ENCODE measurements around the gene TOR2A. TPM values are rescaled to one million over a fixed set of nuclear protein-coding genes. Genes with fewer than 3 reads are reported as not detected.
A peak's percentile ranks its signal among the peaks of the same experiment; 100 is the strongest.

TOR2A gene
- total and polyA plus RNA-seq, 2 donors, result 7.2 to 19.3 TPM

GRCh38 chr9:127712371-127712770 is 22.7 kb downstream of the TOR2A start:
- H3K9me3 ChIP-seq (ENCODE audit: control insufficient read depth in 2 of 2, insufficient read depth in 1 of 2, low read length in 1 of 2), result peaks cover 0 to 13% of the 10 kb centered on the region in 2 donors
- DNase-seq (ENCODE audit: low read depth in 6 of 9, low spot score in 9 of 9), result no peak
- 97% methylated on average over 11 of the region's 11 CpGs for WGBS
- no peaks in the 10 kb centered on the region for H3K36me3 ChIP-seq (ENCODE audit: control insufficient read depth in 2 of 2, insufficient read depth in 2 of 2, low read length in 1 of 2)
- H3K27me3 ChIP-seq (ENCODE audit: control insufficient read depth in 2 of 2, insufficient read depth in 1 of 2, low read length in 1 of 2), result peaks cover 0 to 12% of the 10 kb centered on the region in 2 donors
- peaks cover 15 to 35% of the 10 kb centered on the region in 2 donors for H3K4me1 ChIP-seq (ENCODE audit: control insufficient read depth in 2 of 2, insufficient read depth in 2 of 2, low read length in 2 of 2)
- no peak overlapping the region for H3K4me3 ChIP-seq (ENCODE audit: low read length in 2 of 2)
- H3K27ac ChIP-seq (ENCODE audit: low read depth in 1 of 2, low read length in 1 of 2), result no peak overlapping the region

GRCh38 chr9:127711831-127712274 is 23.2 kb downstream of the TOR2A start:
- WGBS, result 85% methylated on average over 11 of the region's 11 CpGs
- DNase-seq (ENCODE audit: low read depth in 6 of 9, low spot score in 9 of 9), result no peak
- H3K27me3 ChIP-seq (ENCODE audit: control insufficient read depth in 2 of 2, insufficient read depth in 1 of 2, low read length in 1 of 2), result peaks cover 0 to 12% of the 10 kb centered on the region in 2 donors
- H3K9me3 ChIP-seq (ENCODE audit: control insufficient read depth in 2 of 2, insufficient read depth in 1 of 2, low read length in 1 of 2), result peaks cover 0 to 13% of the 10 kb centered on the region in 2 donors
- no peak overlapping the region for H3K4me3 ChIP-seq (ENCODE audit: low read length in 2 of 2)
- no peak overlapping the region for H3K27ac ChIP-seq (ENCODE audit: low read depth in 1 of 2, low read length in 1 of 2)
- no peaks in the 10 kb centered on the region for H3K36me3 ChIP-seq (ENCODE audit: control insufficient read depth in 2 of 2, insufficient read depth in 2 of 2, low read length in 1 of 2)
- peaks cover 15 to 40% of the 10 kb centered on the region in 2 donors for H3K4me1 ChIP-seq (ENCODE audit: control insufficient read depth in 2 of 2, insufficient read depth in 2 of 2, low read length in 2 of 2)

- WGBS, result 23% methylated on average over 9 of the region's 9 CpGs
- H3K4me1 ChIP-seq (ENCODE audit: control insufficient read depth in 2 of 2, insufficient read depth in 2 of 2, low read length in 2 of 2), result peaks cover 14 to 43% of the 10 kb centered on the region in 2 donors
Observed at GRCh38 chr9:127711226-127711701, 23.8 kb downstream of the TOR2A start.

GRCh38 chr9:127710204-127710783 is 24.8 kb downstream of the TOR2A start:
- H3K27ac ChIP-seq (ENCODE audit: low read depth in 1 of 2, low read length in 1 of 2), result no peak overlapping the region
- H3K36me3 ChIP-seq (ENCODE audit: control insufficient read depth in 2 of 2, insufficient read depth in 2 of 2, low read length in 1 of 2), result no peaks in the 10 kb centered on the region
- DNase-seq (ENCODE audit: low read depth in 6 of 9, low spot score in 9 of 9), result no peak
- H3K4me1 ChIP-seq (ENCODE audit: control insufficient read depth in 2 of 2, insufficient read depth in 2 of 2, low read length in 2 of 2), result peaks cover 11 to 38% of the 10 kb centered on the region in 2 donors
- H3K4me3 ChIP-seq (ENCODE audit: low read length in 2 of 2), result no peak overlapping the region
- WGBS, result 98% methylated on average over 10 of the region's 10 CpGs
- H3K9me3 ChIP-seq (ENCODE audit: control insufficient read depth in 2 of 2, insufficient read depth in 1 of 2, low read length in 1 of 2), result peaks cover 0 to 6% of the 10 kb centered on the region in 2 donors
- H3K27me3 ChIP-seq (ENCODE audit: control insufficient read depth in 2 of 2, insufficient read depth in 1 of 2, low read length in 1 of 2), result peaks cover 0 to 12% of the 10 kb centered on the region in 2 donors

More at GRCh38 chr9:127711226-127711701, 23.8 kb downstream of the TOR2A start:
- DNase-seq (ENCODE audit: low read depth in 6 of 9, low spot score in 9 of 9), result peak in 2 of 9 donors; percentile 35 to 49
- H3K27ac ChIP-seq (ENCODE audit: low read depth in 1 of 2, low read length in 1 of 2), result no peak overlapping the region
- no peaks in the 10 kb centered on the region for H3K36me3 ChIP-seq (ENCODE audit: control insufficient read depth in 2 of 2, insufficient read depth in 2 of 2, low read length in 1 of 2)
- H3K27me3 ChIP-seq (ENCODE audit: control insufficient read depth in 2 of 2, insufficient read depth in 1 of 2, low read length in 1 of 2), result peaks cover 0 to 12% of the 10 kb centered on the region in 2 donors
- H3K9me3 ChIP-seq (ENCODE audit: control insufficient read depth in 2 of 2, insufficient read depth in 1 of 2, low read length in 1 of 2), result peaks cover 0 to 13% of the 10 kb centered on the region in 2 donors
- H3K4me3 ChIP-seq (ENCODE audit: low read length in 2 of 2), result no peak overlapping the region

- peaks cover 0 to 3% of the 10 kb centered on the region in 2 donors for H3K27me3 ChIP-seq (ENCODE audit: control insufficient read depth in 2 of 2, insufficient read depth in 1 of 2, low read length in 1 of 2)
- peaks cover 0 to 4% of the 10 kb centered on the region in 2 donors for H3K9me3 ChIP-seq (ENCODE audit: control insufficient read depth in 2 of 2, insufficient read depth in 1 of 2, low read length in 1 of 2)
- no peak overlapping the region for H3K4me3 ChIP-seq (ENCODE audit: low read length in 2 of 2)
- WGBS, result 96% methylated on average over 8 of the region's 8 CpGs
- H3K4me1 ChIP-seq (ENCODE audit: control insufficient read depth in 2 of 2, insufficient read depth in 2 of 2, low read length in 2 of 2), result peaks cover 13 to 37% of the 10 kb centered on the region in 2 donors
- H3K36me3 ChIP-seq (ENCODE audit: control insufficient read depth in 2 of 2, insufficient read depth in 2 of 2, low read length in 1 of 2), result no peaks in the 10 kb centered on the region
- H3K27ac ChIP-seq (ENCODE audit: low read depth in 1 of 2, low read length in 1 of 2), result no peak overlapping the region
- DNase-seq (ENCODE audit: low read depth in 6 of 9, low spot score in 9 of 9), result no peak
Observed at GRCh38 chr9:127708952-127709587, 26.0 kb downstream of the TOR2A start.

GRCh38 chr9:127707766-127708165 is 27.3 kb downstream of the TOR2A start:
- H3K27me3 ChIP-seq (ENCODE audit: control insufficient read depth in 2 of 2, insufficient read depth in 1 of 2, low read length in 1 of 2), result no peaks in the 10 kb centered on the region
- H3K4me3 ChIP-seq (ENCODE audit: low read length in 2 of 2), result no peak overlapping the region
- no peak for DNase-seq (ENCODE audit: low read depth in 6 of 9, low spot score in 9 of 9)
- H3K9me3 ChIP-seq (ENCODE audit: control insufficient read depth in 2 of 2, insufficient read depth in 1 of 2, low read length in 1 of 2), result peaks cover 0 to 4% of the 10 kb centered on the region in 2 donors
- H3K4me1 ChIP-seq (ENCODE audit: control insufficient read depth in 2 of 2, insufficient read depth in 2 of 2, low read length in 2 of 2), result peaks cover 13 to 44% of the 10 kb centered on the region in 2 donors
- no peak overlapping the region for H3K27ac ChIP-seq (ENCODE audit: low read depth in 1 of 2, low read length in 1 of 2)
- no peaks in the 10 kb centered on the region for H3K36me3 ChIP-seq (ENCODE audit: control insufficient read depth in 2 of 2, insufficient read depth in 2 of 2, low read length in 1 of 2)
- 81% methylated on average over 5 of the region's 5 CpGs for WGBS

GRCh38 chr9:127706836-127707241 is 28.3 kb downstream of the TOR2A start, which contains the start of gene CFAP157:
Gene CFAP157 (plus strand): TSS chr9:127706988. CDS start chr9:127707032, 44 bp downstream.
- Histone ChIP-seq H3K9me3 (ENCODE audit: control insufficient read depth in 2 of 2, insufficient read depth in 1 of 2, low read length in 1 of 2) (peaks cover 0 to 4% of the 10 kb centered on the region in 2 donors), H3K27ac (ENCODE audit: low read depth in 1 of 2, low read length in 1 of 2) (no peak within 1 kb of the TSS), H3K4me3 (ENCODE audit: low read length in 2 of 2) (no peak within 1 kb of the TSS), H3K27me3 (ENCODE audit: control insufficient read depth in 2 of 2, insufficient read depth in 1 of 2, low read length in 1 of 2) (no peaks in the 10 kb centered on the region), H3K4me1 (ENCODE audit: control insufficient read depth in 2 of 2, insufficient read depth in 2 of 2, low read length in 2 of 2) (peaks cover 13 to 38% of the 10 kb centered on the region in 2 donors), H3K36me3 (ENCODE audit: control insufficient read depth in 2 of 2, insufficient read depth in 2 of 2, low read length in 1 of 2) (no peaks in the 10 kb centered on the region)
- no peak for DNase-seq (ENCODE audit: low read depth in 6 of 9, low spot score in 9 of 9)
- 78% methylated on average over 11 of the region's 11 CpGs for WGBS

- Histone ChIP-seq H3K27me3 (ENCODE audit: control insufficient read depth in 2 of 2, insufficient read depth in 1 of 2, low read length in 1 of 2) (no peaks in the 10 kb centered on the region), H3K27ac (ENCODE audit: low read depth in 1 of 2, low read length in 1 of 2) (no peak overlapping the region), H3K9me3 (ENCODE audit: control insufficient read depth in 2 of 2, insufficient read depth in 1 of 2, low read length in 1 of 2) (peaks cover 0 to 4% of the 10 kb centered on the region in 2 donors), H3K4me3 (ENCODE audit: low read length in 2 of 2) (no peak overlapping the region), H3K36me3 (ENCODE audit: control insufficient read depth in 2 of 2, insufficient read depth in 2 of 2, low read length in 1 of 2) (no peaks in the 10 kb centered on the region), H3K4me1 (ENCODE audit: control insufficient read depth in 2 of 2, insufficient read depth in 2 of 2, low read length in 2 of 2) (peaks cover 3 to 28% of the 10 kb centered on the region in 2 donors)
- no peak for DNase-seq (ENCODE audit: low read depth in 6 of 9, low spot score in 9 of 9)
- 98% methylated on average over 12 of the region's 12 CpGs for WGBS
Observed at GRCh38 chr9:127705577-127706379, 29.3 kb downstream of the TOR2A start.
